GM12878 (cell line): Measurements from ENCODE around the gene GNAT1. TPM values are rescaled to one million over a fixed set of nuclear protein-coding genes. Genes with fewer than 3 reads are reported as not detected.

ENCODE experiments used
- ATAC-seq: fragments of 200-7000 bp; cut with Tn5 transposase; 3 replicates; pipeline ENCODE4 v1.9.1; 2020; ENCODE audit warnings: mild to moderate bottlenecking, moderate library complexity
- BruUV-seq: library from RNA; stranded (reverse); fragments of 400-500 nt; replicated peaks from 2 replicates; lab custom pipeline; 2021; lab: Mats Ljungman, UMichigan
- CTCF ChIA-PET: fragments of 300-600 bp; sonication (Branson Sonifier 250); formaldehyde crosslinking; extraction: SDS; loops from one replicate; lab custom pipeline; 2021; ENCODE audit warnings: inconsistent platforms; lab: Yijun Ruan, JAX
- POLR2A ChIA-PET: fragments of 350-600 bp; formaldehyde crosslinking; extraction: SDS; loops from one replicate; lab custom pipeline; 2021; ENCODE audit warnings: inconsistent platforms; lab: Charles Lee
- RAD21 ChIA-PET: fragments of 300-600 bp; sonication (Branson Sonifier 250); formaldehyde crosslinking; loops from one replicate; lab custom pipeline; 2023; ENCODE audit warnings: antibody characterized with exemption; ENCODE audit not compliant: unreplicated experiment; lab: Charles Lee
- SMC1A ChIA-PET: fragments of 300-600 bp; sonication (Branson Sonifier 250); formaldehyde crosslinking; loops from one replicate; lab custom pipeline; 2023; ENCODE audit not compliant: unreplicated experiment, uncharacterized antibody; lab: Charles Lee
- DNase-seq: peaks from one replicate; pipeline ENCODE4 v3.0.0-alpha.2; 2011; ENCODE audit warnings: low read depth, low spot score
- FAIRE-seq: peaks from 3 replicates; lab custom pipeline; 2011; peaks lifted over from hg19 to GRCh38; lab: Jason Lieb, UNC
- H2AFZ ChIP-seq: 2 replicates; pipeline ENCODE4 v1.6.0; 2011; ENCODE audit warnings: low read depth, low read length, control low read depth; ENCODE audit not compliant: control insufficient read depth
- H3K27ac ChIP-seq: 2 replicates; pipeline ENCODE4 v1.5.1; 2011; ENCODE audit warnings: control low read depth; ENCODE audit not compliant: control insufficient read depth, insufficient read depth
- H3K27me3 ChIP-seq, 2 experiments: replicated peaks in 1 of 2; 2 replicates each; pipeline versions ENCODE4 v1.6.0 to v1.6.1; 2011; ENCODE audit warnings: low read length in 1 of 2; ENCODE audit not compliant: control insufficient read depth in 2 of 2, insufficient read depth in 2 of 2
- H3K36me3 ChIP-seq, 2 experiments: 2 replicates each; pipeline ENCODE4 v1.5.1; 2011; ENCODE audit warnings: low read length in 1 of 2; ENCODE audit not compliant: control insufficient read depth in 2 of 2, insufficient read depth in 2 of 2
- H3K4me1 ChIP-seq: 2 replicates; pipeline ENCODE4 v1.6.1; 2011; ENCODE audit warnings: mild to moderate bottlenecking, low read length, moderate library complexity, mixed read lengths; ENCODE audit not compliant: control insufficient read depth, insufficient read depth
- H3K4me2 ChIP-seq: 2 replicates; pipeline ENCODE4 v1.6.0; 2011; ENCODE audit warnings: control low read depth; ENCODE audit not compliant: control insufficient read depth, insufficient read depth
- H3K4me3 ChIP-seq: fragments of 200-600 bp; sonication (generic); 2 replicates; pipeline ENCODE4 v1.5.1; 2016
- H3K79me2 ChIP-seq: 2 replicates; pipeline ENCODE4 v1.6.0; 2011; ENCODE audit warnings: low read length; ENCODE audit not compliant: control insufficient read depth, insufficient read depth
- H3K9ac ChIP-seq: 2 replicates; pipeline ENCODE4 v1.8.0; 2011; ENCODE audit warnings: low read length, control low read depth, mixed read lengths; ENCODE audit not compliant: control insufficient read depth, insufficient read depth
- H3K9me3 ChIP-seq: replicated peaks from 3 replicates; pipeline ENCODE4 v1.5.1; 2011; ENCODE audit warnings: mild to moderate bottlenecking, low read length; ENCODE audit not compliant: control insufficient read depth, insufficient read depth
- H4K20me1 ChIP-seq: 2 replicates; pipeline ENCODE4 v1.6.0; 2011; ENCODE audit not compliant: control insufficient read depth, insufficient read depth
- BCLAF1 ChIP-seq: fragments of 450-650 bp; IDR thresholded peaks from 2 replicates; pipeline ENCODE4 v1.6.1; 2017; ENCODE audit warnings: antibody characterized with exemption, mild to moderate bottlenecking, moderate library complexity
- CBX5 ChIP-seq: sonication (generic); IDR thresholded peaks from 2 replicates; pipeline ENCODE4 v1.6.1; 2016; ENCODE audit warnings: low read depth, moderate library complexity, mild to moderate bottlenecking, inconsistent platforms
- CTCF ChIP-seq, 3 experiments: IDR thresholded peaks in 2 of 3; conservative IDR thresholded peaks in 1 of 3; 2 replicates each; pipeline ENCODE4 v1.5.1; 2011; ENCODE audit warnings: low read depth in 3 of 3, low read length in 3 of 3, mild to moderate bottlenecking in 3 of 3, control low read depth in 2 of 3, moderate library complexity in 2 of 3, inconsistent platforms in 1 of 3, mixed read lengths in 1 of 3; ENCODE audit not compliant: control insufficient read depth in 2 of 3, insufficient read depth in 1 of 3; ENCODE audit errors: extremely low read depth in 1 of 3
- DPF2 ChIP-seq: fragments of 450-650 bp; IDR thresholded peaks from 2 replicates; pipeline ENCODE4 v1.6.1; 2017; ENCODE audit warnings: mild to moderate bottlenecking
- HDAC2 ChIP-seq: fragments of 200-600 bp; sonication (generic); IDR thresholded peaks from 2 replicates; pipeline ENCODE4 v1.6.1; 2017
- MYC ChIP-seq: IDR thresholded peaks from 2 replicates; pipeline ENCODE4 v1.6.1; 2011; ENCODE audit warnings: mild to moderate bottlenecking, low read length, moderate library complexity, inconsistent platforms; ENCODE audit not compliant: insufficient read depth, insufficient replicate concordance, insufficient read length, severe bottlenecking
- NFYB ChIP-seq: IDR thresholded peaks from 2 replicates; pipeline ENCODE4 v1.6.1; 2011; ENCODE audit warnings: low read depth, mild to moderate bottlenecking, low read length, improper control_type of control experiment, moderate library complexity; ENCODE audit not compliant: insufficient read depth
- NR2F1 ChIP-seq: fragments of 450-650 bp; conservative IDR thresholded peaks from 2 replicates; pipeline ENCODE4 v1.6.1; 2017; ENCODE audit warnings: mild to moderate bottlenecking
- PML ChIP-seq: IDR thresholded peaks from 2 replicates; pipeline ENCODE4 v1.6.1; 2012; ENCODE audit warnings: low read length, inconsistent platforms
- POU2F2 ChIP-seq: IDR thresholded peaks from 3 replicates; pipeline ENCODE4 v1.6.1; 2011; ENCODE audit warnings: low read depth, mild to moderate bottlenecking, low read length, borderline replicate concordance
- RBBP5 ChIP-seq: fragments of 200-600 bp; sonication (generic); conservative IDR thresholded peaks from 2 replicates; pipeline ENCODE4 v1.6.1; 2016
- SUZ12 ChIP-seq: fragments of 200-600 bp; sonication (generic); IDR thresholded peaks from one replicate; pipeline ENCODE4 v1.6.1; 2018; ENCODE audit warnings: antibody characterized with exemption, mild to moderate bottlenecking; ENCODE audit not compliant: unreplicated experiment
- ZSCAN29 ChIP-seq: fragments of 450-650 bp; IDR thresholded peaks from 2 replicates; pipeline ENCODE4 v1.6.1; 2017; ENCODE audit warnings: mild to moderate bottlenecking, moderate library complexity
- WGBS: methylation state at CpG from one replicate; pipeline ENCODE4 v1.1.6; 2016; ENCODE audit warnings: low lambda C conversion rate; ENCODE audit not compliant: insufficient replicate concordance, insufficient coverage; ENCODE audit errors: missing lambda C conversion rate; 5-methylcytosine and 5-hydroxymethylcytosine counted together
- in situ Hi-C: fragments of 300-500 bp; cut with MboI; formaldehyde crosslinking; loops from 9 replicates; pipeline ENCODE4 v1.14.3; 2018; ENCODE audit warnings: mixed read lengths
- intact Hi-C: fragments of 100-400 bp; cut with micrococcal nuclease; formaldehyde crosslinking; loops from one replicate; pipeline ENCODE4 v1.14.2; 2022; ENCODE audit not compliant: unreplicated experiment
- polyA plus RNA-seq, 11 experiments: library from polyadenylated mRNA; depleted of rRNA in 4 of 11; unstranded in 6 of 11; stranded (reverse) in 5 of 11; fragments of >200 nt; fragmentation: Nextera tagmentation in 4 of 11; fragmentation: Illumina TruSeq in 1 of 11; extraction: Ambion mirVana in 4 of 11; extraction: Trizol in 1 of 11; gene quantifications; 1 replicate in 1 of 11; 2 replicates in 10 of 11; pipeline versions ENCODE4 v1.2.1 to v1.2.3, GENCODE V29; 2011 to 2016; ENCODE audit warnings: inconsistent platforms in 2 of 11, missing spikeins in 2 of 11, low read depth in 1 of 11
- total RNA-seq, 4 experiments: library from RNA; depleted of rRNA in 3 of 4; stranded (reverse); fragments of >200 nt in 3 of 4; fragmentation: Illumina TruSeq in 1 of 4; extraction: Trizol in 1 of 4; gene quantifications; 2 replicates each; pipeline versions ENCODE4 v1.2.1 to v1.2.3, GENCODE V29; 2013 to 2021
- TF ChIP-seq, protein P1 (sequence below): IDR thresholded peaks from 2 replicates; pipeline ENCODE4 v1.6.1; 2012; ENCODE audit warnings: low read depth, low read length, improper control_type of control experiment
- TF ChIP-seq, protein P2 (sequence below): IDR thresholded peaks from 2 replicates; pipeline ENCODE4 v1.6.1; 2011; ENCODE audit warnings: low read depth, mild to moderate bottlenecking, low read length, moderate library complexity, borderline replicate concordance; ENCODE audit errors: extremely low read depth
- TF ChIP-seq, protein P3 (sequence below): IDR thresholded peaks from 2 replicates; pipeline ENCODE4 v1.6.1; 2011; ENCODE audit warnings: low read depth, low read length, improper control_type of control experiment, borderline replicate concordance

The GNAT1 gene
- total and polyA plus RNA-seq, 10 of the 15 experiments (the other 5 are each of a cell fraction or from before 2014, with no cell fraction given), result not detected

DNA sequence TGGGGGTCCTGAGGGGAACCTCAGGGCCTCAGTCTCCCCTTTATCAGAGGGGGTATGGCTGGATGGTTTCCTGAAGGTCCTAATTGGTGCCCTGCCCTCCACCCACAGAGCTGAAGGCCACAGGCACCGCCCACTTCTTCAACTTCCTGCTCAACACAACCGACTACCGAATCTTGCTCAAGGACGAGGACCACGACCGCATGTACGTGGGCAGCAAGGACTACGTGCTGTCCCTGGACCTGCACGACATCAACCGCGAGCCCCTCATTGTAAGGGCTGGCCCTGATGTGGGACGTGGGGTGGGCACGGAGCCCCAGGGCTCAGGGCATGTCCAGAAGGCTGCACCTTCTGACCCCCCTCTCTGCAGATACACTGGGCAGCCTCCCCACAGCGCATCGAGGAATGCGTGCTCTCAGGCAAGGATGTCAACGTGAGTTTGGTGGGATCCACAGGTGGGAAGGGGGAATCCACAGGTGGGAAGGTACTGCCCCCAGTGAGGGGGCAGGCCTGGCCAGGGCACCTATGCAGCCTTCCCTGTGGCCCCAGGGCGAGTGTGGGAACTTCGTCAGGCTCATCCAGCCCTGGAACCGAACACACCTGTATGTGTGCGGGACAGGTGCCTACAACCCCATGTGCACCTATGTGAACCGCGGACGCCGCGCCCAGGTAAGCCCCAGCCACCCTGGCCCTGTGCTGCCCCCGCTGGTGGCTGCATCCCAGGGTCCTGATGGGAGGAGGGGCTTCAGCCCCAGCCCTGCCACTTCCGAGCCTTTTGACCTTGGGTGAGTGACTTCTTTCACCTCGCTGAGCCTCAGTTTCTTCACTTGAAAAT is 17.5 kb upstream of the GNAT1 start:
- 51% methylated on average over 29 of the region's 29 CpGs for WGBS

More for the DNA sequence above, 17.5 kb upstream of the GNAT1 start:
- ChIA-PET RAD21 (no interaction called here), SMC1A (no interaction called here), CTCF (interaction anchor here (0.6 to 1.3 kb wide), 3 partner anchors 18 to 376 kb away, joined by 3 read pairs; partner anchors contain the start of gene GNAT1), POLR2A (interaction anchor here (0.5 kb wide), 1 partner anchor 32 kb away, joined by 7 read pairs; no protein-coding TSS in a partner anchor)
- H3K4me2 ChIP-seq, result no peak overlapping the region
- FAIRE-seq (no peak), DNase-seq (no peak), ATAC-seq (no peak)
- BruUV-seq, result no TSS peak
- H3K27ac ChIP-seq, result no peak overlapping the region
- TF ChIP-seq DPF2, result no peak
- TF ChIP-seq NFYB, result no peak
- no peak for TF ChIP-seq HDAC2
- TF ChIP-seq, protein P1, sequence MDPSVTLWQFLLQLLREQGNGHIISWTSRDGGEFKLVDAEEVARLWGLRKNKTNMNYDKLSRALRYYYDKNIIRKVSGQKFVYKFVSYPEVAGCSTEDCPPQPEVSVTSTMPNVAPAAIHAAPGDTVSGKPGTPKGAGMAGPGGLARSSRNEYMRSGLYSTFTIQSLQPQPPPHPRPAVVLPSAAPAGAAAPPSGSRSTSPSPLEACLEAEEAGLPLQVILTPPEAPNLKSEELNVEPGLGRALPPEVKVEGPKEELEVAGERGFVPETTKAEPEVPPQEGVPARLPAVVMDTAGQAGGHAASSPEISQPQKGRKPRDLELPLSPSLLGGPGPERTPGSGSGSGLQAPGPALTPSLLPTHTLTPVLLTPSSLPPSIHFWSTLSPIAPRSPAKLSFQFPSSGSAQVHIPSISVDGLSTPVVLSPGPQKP, result no peak
- no peak for TF ChIP-seq RBBP5
- TF ChIP-seq CTCF (IDR thresholded peaks at IDR 0.05 in 2 of 3, conservative IDR thresholded peaks at IDR 0.05 in 1 of 3; ENCODE audit: control insufficient read depth in 2 of 3, extremely low read depth in 1 of 3, insufficient read depth in 1 of 3, low read depth in 3 of 3, low read length in 3 of 3), result no peak
- no peak for TF ChIP-seq SUZ12
- TF ChIP-seq ZSCAN29, result no peak
- TF ChIP-seq NR2F1, result no peak
- TF ChIP-seq MYC, result no peak
- TF ChIP-seq, protein P2, sequence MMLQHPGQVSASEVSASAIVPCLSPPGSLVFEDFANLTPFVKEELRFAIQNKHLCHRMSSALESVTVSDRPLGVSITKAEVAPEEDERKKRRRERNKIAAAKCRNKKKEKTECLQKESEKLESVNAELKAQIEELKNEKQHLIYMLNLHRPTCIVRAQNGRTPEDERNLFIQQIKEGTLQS, result no peak
- TF ChIP-seq, protein P3, sequence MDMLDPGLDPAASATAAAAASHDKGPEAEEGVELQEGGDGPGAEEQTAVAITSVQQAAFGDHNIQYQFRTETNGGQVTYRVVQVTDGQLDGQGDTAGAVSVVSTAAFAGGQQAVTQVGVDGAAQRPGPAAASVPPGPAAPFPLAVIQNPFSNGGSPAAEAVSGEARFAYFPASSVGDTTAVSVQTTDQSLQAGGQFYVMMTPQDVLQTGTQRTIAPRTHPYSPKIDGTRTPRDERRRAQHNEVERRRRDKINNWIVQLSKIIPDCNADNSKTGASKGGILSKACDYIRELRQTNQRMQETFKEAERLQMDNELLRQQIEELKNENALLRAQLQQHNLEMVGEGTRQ, result no peak
- TF ChIP-seq CBX5, result no peak
- no peak for TF ChIP-seq PML
- no peak for TF ChIP-seq POU2F2
- no peak for TF ChIP-seq BCLAF1
- in situ Hi-C loops, result no loop called here
- intact Hi-C loops, result no loop called here
- no peak overlapping the region for H3K9ac ChIP-seq
- no peaks in the 10 kb centered on the region for H3K27me3 ChIP-seq
- no peaks in the 10 kb centered on the region for H3K36me3 ChIP-seq
- no peak overlapping the region for H3K4me3 ChIP-seq
- H3K4me1 ChIP-seq, result no peaks in the 10 kb centered on the region
- no peaks in the 10 kb centered on the region for H3K9me3 ChIP-seq
- no peaks in the 10 kb centered on the region for H4K20me1 ChIP-seq
- no peak overlapping the region; the same call in 1 of the 2 replicates for H2AFZ ChIP-seq
- no peaks in the 10 kb centered on the region for H3K79me2 ChIP-seq
